ENCODE data around the gene SLC25A29. TPM values are rescaled to one million over a fixed set of nuclear protein-coding genes. Genes with fewer than 3 reads are reported as not detected.
"Not testable (repeated sequence)": the region's sequence is repeated elsewhere in the genome, so short reads cannot be mapped to it uniquely, and the experiment has no call there.

The SLC25A29 gene, protein sequence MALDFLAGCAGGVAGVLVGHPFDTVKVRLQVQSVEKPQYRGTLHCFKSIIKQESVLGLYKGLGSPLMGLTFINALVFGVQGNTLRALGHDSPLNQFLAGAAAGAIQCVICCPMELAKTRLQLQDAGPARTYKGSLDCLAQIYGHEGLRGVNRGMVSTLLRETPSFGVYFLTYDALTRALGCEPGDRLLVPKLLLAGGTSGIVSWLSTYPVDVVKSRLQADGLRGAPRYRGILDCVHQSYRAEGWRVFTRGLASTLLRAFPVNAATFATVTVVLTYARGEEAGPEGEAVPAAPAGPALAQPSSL
- total RNA-seq (2014; rRNA removed; shearing (Covaris generic)): 30.0 and 34.8 TPM in 2 replicates
- polyA plus RNA-seq (2014; cell fraction: nucleus; rRNA removed): 527 and 594 TPM in 2 replicates

DNA sequence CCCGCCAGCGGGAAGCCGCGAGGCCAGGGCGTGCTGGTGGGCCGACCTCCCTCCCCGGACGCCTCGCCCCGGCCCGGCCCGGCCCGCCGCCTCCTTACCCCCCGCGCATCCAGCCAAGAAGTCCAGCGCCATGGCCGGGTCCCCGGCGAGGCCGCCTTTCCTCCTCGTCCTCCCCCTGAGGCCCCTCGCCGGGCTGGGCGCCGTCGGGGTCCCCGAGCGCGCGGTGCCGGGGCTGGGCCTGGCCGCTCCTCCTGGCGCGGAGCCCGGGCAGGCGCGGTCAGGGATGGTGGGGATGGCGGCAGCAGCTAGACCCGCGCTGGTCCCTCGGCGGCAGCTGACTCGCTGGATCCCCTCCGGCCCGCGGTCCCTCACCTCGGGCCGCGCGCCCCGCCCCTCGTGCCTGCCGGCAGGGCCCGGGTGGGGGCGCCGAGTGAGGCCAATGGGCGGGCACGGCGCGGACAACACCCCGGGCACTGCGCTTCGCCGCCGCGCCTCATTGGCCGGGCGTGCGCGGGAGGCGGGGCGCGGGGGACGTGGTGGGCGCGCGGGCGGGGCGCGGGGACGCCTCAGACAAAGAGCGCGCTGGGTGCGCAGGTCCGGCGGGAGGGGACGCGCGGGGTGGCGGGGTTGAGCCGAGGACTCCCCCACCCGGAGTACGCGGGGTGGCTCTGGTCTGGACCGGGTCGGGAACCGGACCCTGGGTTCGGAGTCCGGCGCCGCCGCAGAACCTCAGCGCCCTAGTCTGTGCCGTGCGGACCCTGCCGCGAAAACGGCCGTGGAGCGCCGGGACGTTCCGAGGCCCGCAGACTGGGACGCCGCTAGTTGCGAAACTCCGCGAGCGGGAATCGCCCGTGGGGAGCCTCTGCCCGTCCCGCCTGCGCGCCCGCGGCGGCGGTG, at the start of gene SLC25A29:
SLC25A29 (minus strand) TSS at position 344 of the 897 bp plus-strand sequence; CDS start at position 132, 212 bp downstream.
- peak; percentile 76 for DNase-seq (ENCODE audit: extremely low read depth, low read depth)

DNA sequence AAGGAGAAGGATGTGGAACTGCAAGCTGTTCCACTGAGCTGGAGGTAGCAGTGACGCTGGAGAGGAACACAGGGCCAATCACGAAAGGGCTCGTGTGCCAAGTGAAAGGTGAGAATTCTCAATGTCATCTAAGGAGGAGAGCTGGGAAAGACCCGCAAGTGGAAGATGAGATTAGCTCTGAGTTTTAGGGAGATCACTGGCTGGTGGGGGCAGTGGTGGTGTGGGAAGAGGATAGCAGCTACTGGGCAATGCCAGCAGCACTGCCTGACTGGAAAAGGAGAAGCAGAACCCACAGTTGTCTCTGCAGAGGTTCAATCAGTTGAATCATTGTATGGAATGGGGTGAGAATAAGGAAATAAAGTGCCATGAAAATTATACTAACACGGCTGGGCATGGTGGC, 44.7 kb upstream of the SLC25A29 start:
- DNase-seq (ENCODE audit: extremely low read depth, low read depth): no peak

DNA sequence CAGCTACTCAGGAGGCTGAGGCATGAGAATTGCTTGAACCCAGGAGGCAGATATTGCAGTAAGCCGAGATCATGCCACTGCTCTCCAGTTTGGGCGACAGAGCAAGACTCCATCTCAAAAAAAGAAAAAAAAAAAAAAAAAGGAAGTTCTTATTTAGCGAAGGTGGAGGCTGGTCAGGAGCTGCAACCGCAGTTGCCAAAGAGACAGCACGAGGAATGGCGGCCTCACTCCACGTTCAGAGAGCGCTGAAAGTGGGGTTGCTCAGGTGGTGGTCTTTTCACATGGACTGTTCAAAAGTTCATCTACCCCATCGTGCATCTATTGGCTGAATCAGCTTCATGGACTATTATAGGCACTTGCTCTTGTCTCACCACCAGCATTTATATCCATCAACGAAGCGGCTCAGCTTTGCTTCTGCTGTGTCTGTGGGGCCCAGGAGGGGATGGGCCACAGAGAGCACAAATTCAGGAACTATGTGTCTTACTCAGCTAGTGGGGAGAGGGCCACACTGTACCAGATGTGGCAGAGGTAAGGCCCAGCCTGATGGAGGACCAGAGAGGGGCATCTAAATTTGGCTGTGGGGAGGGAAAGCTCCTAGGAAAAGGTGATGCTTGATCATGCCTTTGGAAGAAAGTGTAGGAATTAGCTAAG, 44.2 kb upstream of the SLC25A29 start:
- DNase-seq (ENCODE audit: extremely low read depth, low read depth): no peak

DNA sequence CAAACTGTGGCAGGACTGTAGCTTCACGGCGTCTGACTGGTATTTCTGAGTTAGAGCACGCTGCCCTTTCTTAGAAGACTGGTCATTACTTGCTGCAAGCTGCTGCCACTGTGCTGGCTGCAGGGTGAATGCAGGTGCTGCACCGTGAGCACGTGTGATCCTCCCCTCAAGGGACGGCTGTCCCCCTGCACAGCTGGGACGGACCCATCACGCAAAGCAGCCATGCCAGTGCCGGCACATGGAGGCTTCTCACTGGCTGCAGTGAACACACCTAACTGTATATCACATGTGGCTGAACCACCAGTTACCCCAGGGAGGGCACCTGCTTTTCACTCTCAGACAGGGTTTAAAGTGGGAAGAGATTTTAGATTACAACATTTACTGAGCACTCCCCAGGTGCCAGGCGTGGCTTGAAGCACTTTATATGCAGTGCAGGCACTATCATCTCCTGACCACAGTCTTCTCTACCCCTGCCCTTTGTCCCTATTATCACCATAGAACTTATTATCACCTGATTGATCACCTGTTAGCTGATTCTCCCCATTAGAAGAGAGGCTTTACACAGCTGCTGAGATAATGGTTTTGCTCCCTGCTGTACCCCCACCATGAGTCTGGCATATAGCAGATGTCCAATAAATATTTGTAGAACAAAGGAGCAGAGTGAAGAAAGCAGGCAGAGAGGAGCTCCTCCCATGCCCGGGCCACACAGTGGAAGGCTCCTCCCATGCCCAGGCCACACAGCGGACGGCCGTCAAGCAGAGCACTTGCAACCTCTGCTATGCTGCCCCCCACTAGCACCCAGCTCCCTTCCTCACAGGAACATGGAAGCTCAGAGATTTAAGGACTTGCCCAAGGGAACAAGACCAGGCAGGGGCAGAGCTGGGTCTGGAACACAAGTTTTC, 42.8 kb upstream of the SLC25A29 start:
- DNase-seq (ENCODE audit: extremely low read depth, low read depth): no peak

DNA sequence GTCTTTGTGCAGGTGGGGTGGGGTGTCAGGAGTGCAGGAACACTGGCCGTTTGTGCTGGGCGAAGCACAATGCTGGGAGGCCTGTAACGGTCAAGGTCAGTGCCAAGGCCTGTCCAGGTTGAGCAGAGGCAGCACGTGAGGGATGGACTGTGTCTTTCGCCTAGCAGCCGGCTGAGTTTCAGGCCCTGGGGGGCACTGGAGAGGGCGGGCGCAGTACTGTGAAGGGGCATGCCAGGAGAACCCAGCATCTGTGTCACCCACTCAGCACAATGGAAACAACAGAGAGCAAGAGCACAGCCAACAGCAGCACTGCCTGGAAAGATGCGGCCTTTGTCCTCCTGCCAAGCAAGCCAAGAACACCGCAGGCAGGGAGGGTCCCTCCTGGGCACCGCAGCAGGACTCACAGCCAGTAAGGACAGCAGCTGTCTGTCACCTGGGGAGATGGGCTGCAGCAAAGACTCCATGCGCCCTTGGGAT, 42.0 kb upstream of the SLC25A29 start:
- DNase-seq (ENCODE audit: extremely low read depth, low read depth): no peak

DNA sequence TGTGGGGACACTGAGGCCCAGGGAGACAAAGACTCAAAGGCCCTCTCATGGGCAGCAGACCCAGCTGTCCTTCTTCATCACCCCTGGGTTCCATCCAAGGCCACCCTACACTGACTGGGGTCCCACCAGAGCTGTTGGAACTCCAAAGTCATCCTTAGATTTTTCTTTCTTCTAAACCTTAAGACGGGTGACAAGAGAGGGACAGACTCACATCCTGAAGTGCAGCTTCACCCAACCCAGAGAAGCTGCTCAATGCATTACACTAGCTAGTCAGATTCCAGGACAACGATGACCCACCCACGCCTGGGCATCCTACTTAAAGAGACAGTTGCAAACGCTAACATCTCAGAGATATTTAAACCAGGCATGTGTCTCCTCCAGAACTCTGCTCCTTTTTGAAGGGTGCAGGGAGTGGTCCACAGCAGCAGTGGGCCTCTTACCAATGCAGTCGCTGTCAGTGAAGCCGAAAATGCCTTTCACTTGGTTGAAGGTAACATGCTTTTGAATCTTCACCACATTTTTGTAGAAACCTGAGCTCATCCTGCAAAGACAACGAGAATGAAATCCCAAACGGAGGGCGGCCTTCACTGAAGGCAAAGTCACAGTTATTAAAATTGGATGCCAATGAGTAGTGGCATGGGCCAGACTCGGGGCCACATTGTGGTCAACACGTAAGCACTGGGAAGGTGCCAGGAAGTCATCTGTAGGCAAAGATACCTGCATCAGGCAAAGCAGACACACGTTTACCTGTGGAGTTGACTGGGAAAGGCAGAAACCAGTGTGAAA, 40.3 kb upstream of the SLC25A29 start:
- no peak for DNase-seq (ENCODE audit: extremely low read depth, low read depth)

DNA sequence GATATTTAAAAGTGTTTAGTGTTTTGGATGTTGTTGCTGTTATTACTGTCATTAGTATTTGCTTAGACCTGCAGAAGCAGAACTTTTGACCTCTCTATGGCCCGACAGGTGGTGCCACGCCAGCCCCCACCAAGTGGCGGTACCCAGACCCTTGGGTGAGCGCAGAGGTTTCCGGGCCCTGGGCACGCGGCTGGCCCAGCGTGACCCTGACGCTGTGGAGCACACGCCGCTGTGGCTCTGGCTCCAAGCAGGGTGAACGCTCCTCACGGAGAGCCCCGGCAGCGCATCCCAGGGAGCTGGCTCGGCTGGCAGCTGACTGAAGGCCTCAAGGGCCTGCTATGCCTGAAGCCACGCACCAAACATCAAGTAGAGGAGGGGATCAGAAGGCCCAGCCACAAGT, 39.5 kb upstream of the SLC25A29 start:
- DNase-seq (ENCODE audit: extremely low read depth, low read depth): no peak

DNA sequence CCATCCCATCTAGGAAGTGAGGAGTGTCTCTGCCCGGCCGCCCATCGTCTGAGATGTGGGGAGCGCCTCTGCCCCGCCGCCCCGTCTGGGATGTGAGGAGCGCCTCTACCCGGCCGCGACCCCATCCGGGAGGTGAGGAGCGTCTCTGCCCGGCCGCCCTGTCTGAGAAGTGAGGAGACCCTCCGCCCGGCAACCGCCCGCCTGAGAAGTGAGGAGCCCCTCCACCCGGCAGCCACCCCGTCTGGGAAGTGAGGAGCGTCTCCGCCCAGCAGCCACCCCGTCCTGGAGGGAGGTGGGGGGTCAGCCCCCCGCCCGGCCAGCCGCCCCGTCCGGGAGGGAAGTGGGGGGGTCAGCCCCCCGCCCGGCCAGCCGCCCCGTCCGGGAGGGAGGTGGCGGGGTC, 38.4 kb upstream of the SLC25A29 start:
- DNase-seq (ENCODE audit: extremely low read depth, low read depth): not testable (repeated sequence)

DNA sequence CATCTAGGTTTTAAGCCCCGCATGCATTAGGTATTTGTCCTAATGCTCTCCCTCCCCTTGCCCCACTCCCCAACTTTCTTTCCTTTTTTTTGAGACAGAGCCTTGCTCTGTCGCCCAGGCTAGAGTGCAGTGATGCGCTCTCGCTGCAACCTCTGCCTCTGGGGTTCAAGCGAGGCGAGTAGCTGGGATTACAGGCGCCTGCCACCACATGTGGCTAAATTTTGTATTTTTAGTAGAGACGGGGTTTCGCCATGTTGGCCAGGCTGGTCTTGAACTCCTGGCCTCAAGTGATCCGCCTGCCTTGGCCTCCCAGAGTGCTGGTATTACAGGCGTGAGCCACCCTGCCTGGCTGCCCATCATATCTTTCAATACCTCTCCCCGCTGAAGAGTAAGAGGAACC, 36.6 kb upstream of the SLC25A29 start:
- DNase-seq (ENCODE audit: extremely low read depth, low read depth): not testable (repeated sequence)

DNA sequence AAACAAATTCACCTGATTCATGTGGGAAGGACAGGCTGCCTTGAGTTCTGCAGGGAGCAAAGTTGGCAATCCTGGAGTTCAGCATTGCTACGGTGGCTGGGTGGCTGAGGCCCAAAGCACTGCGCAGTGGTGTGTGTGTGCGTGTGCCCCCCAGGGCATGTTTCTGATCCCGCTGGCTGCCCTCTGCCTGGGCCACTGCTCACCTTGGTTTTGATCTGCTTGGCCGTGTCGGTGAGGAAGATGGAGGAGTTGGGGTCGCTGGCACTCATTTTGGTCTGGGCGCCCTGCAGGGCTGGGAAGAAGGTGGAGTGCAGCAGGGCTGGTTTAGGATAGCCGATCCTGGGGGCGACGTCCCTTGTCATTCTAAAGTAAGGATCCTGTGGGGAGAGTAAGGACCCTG, 36.0 kb upstream of the SLC25A29 start:
- no peak for DNase-seq (ENCODE audit: extremely low read depth, low read depth)

DNA sequence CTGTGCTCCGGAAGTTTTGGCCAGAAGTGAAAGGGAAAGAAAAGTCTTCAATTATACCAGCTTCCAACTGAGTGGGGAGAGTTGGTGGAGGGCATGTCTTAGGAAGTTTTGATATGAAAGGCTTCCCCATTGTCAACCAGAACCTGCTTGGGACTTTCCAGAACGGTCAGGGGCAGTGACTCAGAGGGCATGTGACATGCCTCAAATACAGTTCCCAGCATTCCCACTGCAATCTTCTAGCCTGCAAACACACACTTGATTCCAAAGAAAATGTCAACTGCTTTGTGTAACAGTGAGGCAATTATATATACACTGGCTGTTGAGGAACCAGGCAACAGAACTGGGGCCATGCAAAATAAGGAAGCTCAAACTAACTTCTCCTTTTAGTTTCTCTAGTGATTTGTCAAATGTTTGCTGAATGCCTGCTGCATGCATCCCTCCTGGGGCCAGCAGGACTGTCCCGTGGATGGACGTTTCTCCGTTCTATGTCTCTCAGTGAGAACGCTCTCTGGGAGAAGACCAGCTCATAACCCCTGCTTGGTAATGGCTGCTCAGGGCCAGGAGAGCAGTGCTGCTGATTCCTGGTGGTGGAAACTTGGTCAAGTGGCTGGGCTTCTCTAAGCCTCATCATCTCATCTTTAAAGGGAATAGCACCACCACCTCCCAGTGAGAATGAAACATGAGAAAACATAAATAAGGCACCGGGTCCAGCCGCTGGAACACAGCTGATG, 35.2 kb upstream of the SLC25A29 start:
- no peak for DNase-seq (ENCODE audit: extremely low read depth, low read depth)

DNA sequence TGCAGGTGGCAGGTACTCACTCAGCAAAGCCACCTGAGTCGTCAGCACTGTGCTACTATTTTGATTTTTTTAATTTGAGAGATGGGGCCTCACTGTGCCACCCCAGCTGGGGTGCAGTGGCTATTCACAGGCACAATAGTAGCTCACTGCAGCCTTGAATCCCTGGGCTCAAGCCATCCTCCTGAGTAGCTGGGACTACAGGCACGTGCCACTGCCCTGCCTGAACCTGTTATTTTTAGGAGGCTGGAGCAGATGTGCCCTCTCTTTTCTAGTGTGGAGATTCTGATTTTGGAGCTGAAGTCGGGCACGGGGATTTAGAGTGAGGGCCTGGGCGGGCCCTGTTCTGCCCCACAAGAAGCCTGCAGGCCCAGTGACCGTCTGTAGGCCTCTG, 34.2 kb upstream of the SLC25A29 start:
- no peak for DNase-seq (ENCODE audit: extremely low read depth, low read depth)

DNA sequence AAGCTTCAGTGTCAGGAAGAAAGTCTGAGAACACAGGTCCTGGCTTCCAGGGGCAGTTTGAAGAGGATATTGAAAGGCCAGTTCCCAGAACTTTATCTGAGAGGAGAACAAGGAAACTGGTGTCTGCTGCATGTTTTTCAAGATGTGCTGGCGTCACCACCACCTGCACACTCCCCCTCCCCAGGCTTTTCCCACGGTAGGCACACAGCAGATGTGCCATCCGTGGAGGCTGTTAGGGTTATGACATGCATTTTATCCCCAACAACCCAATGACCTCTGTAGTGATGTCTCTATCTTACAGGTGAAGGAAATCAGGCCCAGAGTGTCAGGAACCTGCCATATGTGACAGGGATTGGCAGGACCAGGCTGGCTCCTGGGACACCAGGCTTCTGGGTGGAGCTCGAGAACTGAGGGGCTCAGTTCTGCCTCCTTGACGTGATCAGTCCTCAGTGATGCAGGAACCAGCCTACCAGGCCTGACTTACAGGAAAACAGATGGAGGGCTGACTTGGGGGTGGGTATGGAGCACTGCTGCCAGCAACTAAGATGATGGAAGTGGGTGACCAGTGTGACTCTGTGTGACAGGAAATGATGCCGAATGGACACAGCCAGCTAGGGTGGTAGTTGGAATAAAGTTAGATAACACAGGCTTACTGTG, 33.6 kb upstream of the SLC25A29 start:
- DNase-seq (ENCODE audit: extremely low read depth, low read depth): no peak

DNA sequence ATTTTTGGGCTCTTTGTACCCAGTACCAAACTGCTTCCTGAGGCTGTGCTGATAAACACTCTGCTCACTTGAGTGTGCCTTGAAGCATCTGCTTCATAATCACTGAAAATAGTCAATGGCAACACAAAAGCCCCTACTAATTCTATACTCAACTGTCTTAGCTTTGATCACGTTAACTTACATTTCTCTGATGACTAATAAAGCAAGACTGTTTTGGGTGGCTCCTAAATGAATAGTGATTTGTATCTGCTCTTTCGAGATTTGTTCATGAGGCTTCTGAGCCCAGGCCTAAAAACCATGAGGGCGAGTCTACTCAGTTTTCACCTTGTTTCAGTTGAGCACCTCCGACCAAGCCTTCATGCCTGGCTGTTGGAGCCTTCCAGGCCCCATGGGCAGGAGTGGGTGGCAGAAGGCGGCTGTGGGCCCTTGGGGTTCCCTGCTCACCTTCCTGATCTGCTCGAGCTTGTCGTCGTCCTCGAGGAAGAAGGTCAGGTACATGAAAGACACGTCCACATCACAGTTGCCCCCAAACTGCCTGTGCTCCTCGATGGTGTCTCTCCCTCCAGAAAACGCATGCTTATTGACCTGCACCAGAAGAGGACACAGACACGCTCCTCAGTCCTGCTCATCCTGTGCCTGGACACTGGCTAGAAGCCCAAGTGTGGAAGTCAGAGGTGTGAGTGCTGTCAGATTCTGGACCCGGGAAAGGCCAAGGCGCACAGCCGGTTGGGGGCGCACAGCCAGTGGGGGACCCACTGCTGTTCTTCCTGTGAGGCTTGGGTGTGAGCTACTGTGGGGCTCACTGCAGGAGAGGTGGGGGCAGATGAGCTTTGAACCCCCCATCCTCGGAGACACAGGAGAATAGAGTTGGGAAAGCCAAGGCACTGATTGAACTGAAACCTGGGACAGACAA, 30.6 kb upstream of the SLC25A29 start:
- DNase-seq (ENCODE audit: extremely low read depth, low read depth): no peak

DNA sequence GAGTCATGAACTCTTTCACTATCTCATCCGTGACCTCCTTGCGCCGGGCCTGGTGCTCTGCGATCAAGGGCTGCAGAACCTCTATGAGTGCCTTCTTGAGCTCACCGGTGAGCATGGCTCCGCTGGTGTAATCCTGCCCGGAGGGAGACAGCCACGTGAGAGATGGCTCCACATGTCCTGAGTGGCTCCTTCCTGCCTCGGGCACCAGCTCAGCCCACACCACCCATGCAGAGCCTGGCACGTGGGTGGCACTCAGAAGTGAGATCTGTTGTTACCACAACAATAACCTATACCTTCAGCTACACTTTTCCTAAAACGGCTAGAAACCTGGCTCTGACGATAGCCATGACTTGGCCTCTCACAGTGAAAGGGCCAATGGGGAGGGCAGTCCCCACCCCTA, 28.7 kb upstream of the SLC25A29 start:
- no peak for DNase-seq (ENCODE audit: extremely low read depth, low read depth)

DNA sequence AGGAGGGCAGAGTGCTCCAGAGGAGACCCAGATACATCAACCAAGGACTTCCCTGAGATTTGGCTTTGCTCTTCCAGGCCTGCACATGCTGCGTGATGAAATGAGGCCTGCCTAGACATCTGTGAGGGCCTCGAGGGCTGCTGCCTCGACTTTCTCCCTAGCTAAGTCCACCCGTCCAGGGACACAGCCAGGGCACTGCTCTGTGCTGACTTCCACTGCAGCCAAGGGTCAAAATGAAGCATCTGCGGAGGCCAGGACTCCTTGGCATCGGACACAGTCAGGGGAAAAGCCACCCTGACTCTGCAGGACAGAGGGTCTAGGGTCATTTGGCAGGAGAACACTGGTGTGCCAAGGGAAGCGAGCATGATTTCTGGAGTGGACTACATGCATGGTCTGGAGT, 27.6 kb upstream of the SLC25A29 start:
- DNase-seq (ENCODE audit: extremely low read depth, low read depth): no peak

DNA sequence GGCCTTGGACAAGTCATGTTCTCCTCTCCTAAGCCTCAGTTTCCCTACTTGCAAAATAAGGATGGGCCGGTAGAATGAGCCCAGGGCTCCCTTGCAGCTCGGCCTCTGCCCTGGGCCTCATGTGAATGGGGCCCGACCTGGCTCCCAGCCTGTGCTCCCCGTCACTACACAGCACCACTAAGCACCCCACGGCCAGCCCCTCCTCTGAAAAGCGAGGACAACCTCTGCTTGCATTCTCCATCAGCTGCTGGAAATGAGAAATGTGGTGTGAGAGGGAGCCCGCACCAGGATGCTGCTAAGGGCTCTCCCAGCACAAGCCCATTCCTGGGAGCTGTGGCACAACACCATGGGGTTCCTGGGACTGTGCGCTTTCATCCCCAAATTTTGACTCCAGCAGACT, 27.1 kb upstream of the SLC25A29 start:
- no peak for DNase-seq (ENCODE audit: extremely low read depth, low read depth)
